SK-N-SH treated with all-trans-retinoic acid at 6 μM for 48 hours (cell line): Measurements from ENCODE around the gene TBC1D2B.

Source experiments
- ATAC-seq: fragments of 200-7000 bp; cut with Tn5 transposase; 3 replicates; pipeline ENCODE4 v1.9.1; 2020; ENCODE audit warnings: mild to moderate bottlenecking, moderate library complexity
- ARNTL ChIP-seq: fragments of 450-650 bp; formaldehyde crosslinking; IDR thresholded peaks from 2 replicates; pipeline ENCODE4 v1.5.0; 2020; ENCODE audit warnings: low read depth, mild to moderate bottlenecking, moderate library complexity, borderline replicate concordance
- BACH2 ChIP-seq: fragments of 250-450 bp; sonication (Bioruptor Pico); IDR thresholded peaks from 2 replicates; pipeline ENCODE4 v1.9.0; 2021; ENCODE audit warnings: mild to moderate bottlenecking, borderline replicate concordance
- CSDC2 ChIP-seq: fragments of 250-450 bp; sonication (Bioruptor Pico); IDR thresholded peaks from 2 replicates; pipeline ENCODE4 v1.5.0; 2020; ENCODE audit warnings: mild to moderate bottlenecking, moderate library complexity
- CSRNP3 ChIP-seq: fragments of 250-450 bp; sonication (Bioruptor Pico); IDR thresholded peaks from 2 replicates; pipeline ENCODE4 v1.5.1; 2021; ENCODE audit warnings: mild to moderate bottlenecking, moderate library complexity
- ESRRG ChIP-seq: fragments of 250-450 bp; sonication (Bioruptor Pico); IDR thresholded peaks from 2 replicates; pipeline ENCODE4 v1.6.1; 2021; ENCODE audit warnings: mild to moderate bottlenecking
- GLIS3 ChIP-seq: fragments of 250-450 bp; sonication (Bioruptor Pico); IDR thresholded peaks from 2 replicates; pipeline ENCODE4 v1.5.0; 2020; ENCODE audit warnings: mild to moderate bottlenecking, moderate library complexity
- ISL1 ChIP-seq: fragments of 250-450 bp; sonication (Bioruptor Pico); IDR thresholded peaks from 2 replicates; pipeline ENCODE4 v2.1.2; 2022; ENCODE audit warnings: mild to moderate bottlenecking, moderate library complexity
- OSR1 ChIP-seq: fragments of 250-450 bp; sonication (Bioruptor Pico); IDR thresholded peaks from 2 replicates; pipeline ENCODE4 v1.8.0; 2022; ENCODE audit warnings: moderate library complexity, mild to moderate bottlenecking, inconsistent platforms
- POU6F1 ChIP-seq: fragments of 250-450 bp; sonication (Bioruptor Pico); IDR thresholded peaks from 2 replicates; pipeline ENCODE4 v1.8.0; 2021; ENCODE audit warnings: low read depth, mild to moderate bottlenecking, moderate library complexity, borderline replicate concordance
- PPARA ChIP-seq: fragments of 250-450 bp; sonication (Bioruptor Pico); IDR thresholded peaks from 2 replicates; pipeline ENCODE4 v1.5.0; 2020; ENCODE audit warnings: mild to moderate bottlenecking, borderline replicate concordance
- RARB ChIP-seq: fragments of 250-450 bp; sonication (Bioruptor Pico); IDR thresholded peaks from 2 replicates; pipeline ENCODE4 v1.8.0; 2021; ENCODE audit warnings: mild to moderate bottlenecking, moderate library complexity
- SNAI2 ChIP-seq: fragments of 250-450 bp; sonication (Bioruptor Pico); IDR thresholded peaks from 2 replicates; pipeline ENCODE4 v1.5.0; 2020; ENCODE audit warnings: mild to moderate bottlenecking, moderate library complexity
- TCF4 ChIP-seq: fragments of 250-450 bp; sonication (Bioruptor Pico); IDR thresholded peaks from 2 replicates; pipeline ENCODE4 v1.8.0; 2021; ENCODE audit warnings: mild to moderate bottlenecking, moderate library complexity, borderline replicate concordance
- TOX ChIP-seq: fragments of 250-450 bp; sonication (Bioruptor Pico); IDR thresholded peaks from 2 replicates; pipeline ENCODE4 v1.8.0; 2021; ENCODE audit warnings: mild to moderate bottlenecking, moderate library complexity, borderline replicate concordance
- TSHZ2 ChIP-seq: fragments of 250-450 bp; sonication (Bioruptor Pico); IDR thresholded peaks from 2 replicates; pipeline ENCODE4 v1.5.0; 2020; ENCODE audit warnings: mild to moderate bottlenecking, moderate library complexity
- ZC3H10 ChIP-seq: fragments of 250-450 bp; sonication (Bioruptor Pico); IDR thresholded peaks from 2 replicates; pipeline ENCODE4 v1.5.1; 2021; ENCODE audit warnings: mild to moderate bottlenecking, moderate library complexity
- ZFP3 ChIP-seq: fragments of 250-450 bp; sonication (Bioruptor Pico); IDR thresholded peaks from 2 replicates; pipeline ENCODE4 v1.5.0; 2020; ENCODE audit warnings: mild to moderate bottlenecking, moderate library complexity
- ZFP30 ChIP-seq: fragments of 450-650 bp; formaldehyde crosslinking; IDR thresholded peaks from 2 replicates; pipeline ENCODE4 v1.5.0; 2022; ENCODE audit warnings: mild to moderate bottlenecking, moderate library complexity
- ZNF565 ChIP-seq: fragments of 450-650 bp; formaldehyde crosslinking; conservative IDR thresholded peaks from 2 replicates; pipeline ENCODE4 v1.5.0; 2020; ENCODE audit warnings: low read depth, mild to moderate bottlenecking, moderate library complexity
- ZNF70 ChIP-seq: fragments of 450-650 bp; formaldehyde crosslinking; IDR thresholded peaks from 2 replicates; pipeline ENCODE4 v1.5.0; 2020; ENCODE audit warnings: mild to moderate bottlenecking, moderate library complexity
- ZNF8 ChIP-seq: fragments of 450-650 bp; formaldehyde crosslinking; IDR thresholded peaks from 2 replicates; pipeline ENCODE4 v1.5.0; 2020; ENCODE audit warnings: mild to moderate bottlenecking, moderate library complexity
- TF ChIP-seq, protein P1 (sequence below): fragments of 250-450 bp; sonication (Bioruptor Pico); IDR thresholded peaks from 2 replicates; pipeline ENCODE4 v1.5.1; 2020; ENCODE audit warnings: low read depth, mild to moderate bottlenecking, moderate library complexity
- TF ChIP-seq, protein P2 (sequence below): fragments of 250-450 bp; sonication (Bioruptor Pico); IDR thresholded peaks from 2 replicates; pipeline ENCODE4 v1.8.0; 2020; ENCODE audit warnings: mild to moderate bottlenecking, moderate library complexity, borderline replicate concordance

TBC1D2B gene

DNA sequence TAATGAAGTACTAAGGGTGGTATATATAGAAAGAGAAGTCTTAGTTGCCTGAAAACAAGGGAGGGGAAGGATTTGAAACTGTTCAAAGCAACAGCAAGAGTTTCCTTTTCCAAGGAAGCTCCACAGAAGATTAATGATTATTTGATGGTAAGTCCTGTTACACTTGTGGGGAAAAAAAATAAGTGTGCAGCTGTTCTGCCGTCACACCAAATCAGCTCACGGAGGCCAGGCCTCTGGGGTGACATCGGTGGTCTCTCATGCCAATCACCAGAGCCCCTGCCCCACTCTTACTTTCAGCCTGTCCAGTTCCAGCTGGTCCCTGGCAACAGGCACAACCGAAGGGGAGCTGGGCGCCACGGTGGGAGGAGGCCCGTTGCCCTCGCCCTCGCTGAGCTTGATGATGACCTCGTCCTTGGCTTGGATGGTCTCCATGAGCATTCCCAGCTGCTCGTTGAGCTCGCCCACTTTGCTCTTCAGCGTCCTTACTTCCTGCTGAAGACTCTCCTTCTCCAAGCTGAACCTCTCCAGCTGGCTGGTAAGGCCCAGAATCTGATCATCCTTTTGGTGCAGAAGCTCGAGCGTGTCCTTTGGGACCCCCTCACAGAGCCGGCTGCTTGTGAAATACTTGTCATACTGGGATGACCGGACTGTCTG lies 53.5 kb downstream of the TBC1D2B start:
- ATAC-seq, result no peak

GRCh38 chr15:78023081-78023665 lies 54.3 kb downstream of the TBC1D2B start:
- no peak for ATAC-seq
- TF ChIP-seq ZNF8 (CRISPR knock-in tag) (no peak), ZFP3 (CRISPR knock-in tag) (no peak), BACH2 (CRISPR knock-in tag) (no peak), ZFP30 (no peak), CSRNP3 (CRISPR knock-in tag) (no peak), TCF4 (no peak), OSR1 (no peak), GLIS3 (no peak)

More for the DNA sequence above, 53.5 kb downstream of the TBC1D2B start:
- no peak for TF ChIP-seq OSR1
- TF ChIP-seq ARNTL (CRISPR knock-in tag), result no peak
- TF ChIP-seq ESRRG (CRISPR knock-in tag), result no peak
- TF ChIP-seq BACH2 (CRISPR knock-in tag), result no peak
- TF ChIP-seq TCF4, result no peak
- no peak for TF ChIP-seq GLIS3
- no peak for TF ChIP-seq TOX (CRISPR knock-in tag)
- no peak for TF ChIP-seq ZNF70
- no peak for TF ChIP-seq ZFP3 (CRISPR knock-in tag)
- no peak for TF ChIP-seq PPARA (CRISPR knock-in tag)
- no peak for TF ChIP-seq ZNF8 (CRISPR knock-in tag)
- no peak for TF ChIP-seq CSRNP3 (CRISPR knock-in tag)
- TF ChIP-seq ZFP30, result no peak
- no peak for TF ChIP-seq POU6F1 (CRISPR knock-in tag)
- TF ChIP-seq CSDC2 (CRISPR knock-in tag), result no peak
- no peak for TF ChIP-seq ZC3H10 (CRISPR knock-in tag)
- no peak for TF ChIP-seq ZNF565 (CRISPR knock-in tag)

GRCh38 chr15:78021761-78022160 lies 55.8 kb downstream of the TBC1D2B start:
- TF ChIP-seq ESRRG (CRISPR knock-in tag) (no peak), ISL1 (CRISPR knock-in tag) (no peak), ZFP3 (CRISPR knock-in tag) (no peak), ZFP30 (no peak), RARB (CRISPR knock-in tag) (no peak), BACH2 (CRISPR knock-in tag) (no peak), POU6F1 (CRISPR knock-in tag) (no peak), TSHZ2 (CRISPR knock-in tag) (no peak), SNAI2 (CRISPR knock-in tag) (no peak), ZNF70 (no peak), CSDC2 (CRISPR knock-in tag) (no peak), GLIS3 (no peak), OSR1 (no peak), TCF4 (no peak), PPARA (CRISPR knock-in tag) (no peak)
- TF ChIP-seq, protein P1, sequence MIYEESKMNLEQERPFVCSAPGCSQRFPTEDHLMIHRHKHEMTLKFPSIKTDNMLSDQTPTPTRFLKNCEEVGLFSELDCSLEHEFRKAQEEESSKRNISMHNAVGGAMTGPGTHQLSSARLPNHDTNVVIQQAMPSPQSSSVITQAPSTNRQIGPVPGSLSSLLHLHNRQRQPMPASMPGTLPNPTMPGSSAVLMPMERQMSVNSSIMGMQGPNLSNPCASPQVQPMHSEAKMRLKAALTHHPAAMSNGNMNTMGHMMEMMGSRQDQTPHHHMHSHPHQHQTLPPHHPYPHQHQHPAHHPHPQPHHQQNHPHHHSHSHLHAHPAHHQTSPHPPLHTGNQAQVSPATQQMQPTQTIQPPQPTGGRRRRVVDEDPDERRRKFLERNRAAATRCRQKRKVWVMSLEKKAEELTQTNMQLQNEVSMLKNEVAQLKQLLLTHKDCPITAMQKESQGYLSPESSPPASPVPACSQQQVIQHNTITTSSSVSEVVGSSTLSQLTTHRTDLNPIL (CRISPR knock-in tag), result no peak
- TF ChIP-seq, protein P2, sequence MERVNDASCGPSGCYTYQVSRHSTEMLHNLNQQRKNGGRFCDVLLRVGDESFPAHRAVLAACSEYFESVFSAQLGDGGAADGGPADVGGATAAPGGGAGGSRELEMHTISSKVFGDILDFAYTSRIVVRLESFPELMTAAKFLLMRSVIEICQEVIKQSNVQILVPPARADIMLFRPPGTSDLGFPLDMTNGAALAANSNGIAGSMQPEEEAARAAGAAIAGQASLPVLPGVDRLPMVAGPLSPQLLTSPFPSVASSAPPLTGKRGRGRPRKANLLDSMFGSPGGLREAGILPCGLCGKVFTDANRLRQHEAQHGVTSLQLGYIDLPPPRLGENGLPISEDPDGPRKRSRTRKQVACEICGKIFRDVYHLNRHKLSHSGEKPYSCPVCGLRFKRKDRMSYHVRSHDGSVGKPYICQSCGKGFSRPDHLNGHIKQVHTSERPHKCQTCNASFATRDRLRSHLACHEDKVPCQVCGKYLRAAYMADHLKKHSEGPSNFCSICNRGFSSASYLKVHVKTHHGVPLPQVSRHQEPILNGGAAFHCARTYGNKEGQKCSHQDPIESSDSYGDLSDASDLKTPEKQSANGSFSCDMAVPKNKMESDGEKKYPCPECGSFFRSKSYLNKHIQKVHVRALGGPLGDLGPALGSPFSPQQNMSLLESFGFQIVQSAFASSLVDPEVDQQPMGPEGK (CRISPR knock-in tag), result no peak
- no peak for ATAC-seq
